ENCODE data around the gene AHRR. TPM values are rescaled to one million over a fixed set of nuclear protein-coding genes. Genes with fewer than 3 reads are reported as not detected.
"Not testable (repeated sequence)": the region's sequence is repeated elsewhere in the genome, so short reads cannot be mapped to it uniquely, and the experiment has no call there.

Gene AHRR
- total RNA-seq: under 1 TPM; 0.12 to 0.30 TPM

DNA sequence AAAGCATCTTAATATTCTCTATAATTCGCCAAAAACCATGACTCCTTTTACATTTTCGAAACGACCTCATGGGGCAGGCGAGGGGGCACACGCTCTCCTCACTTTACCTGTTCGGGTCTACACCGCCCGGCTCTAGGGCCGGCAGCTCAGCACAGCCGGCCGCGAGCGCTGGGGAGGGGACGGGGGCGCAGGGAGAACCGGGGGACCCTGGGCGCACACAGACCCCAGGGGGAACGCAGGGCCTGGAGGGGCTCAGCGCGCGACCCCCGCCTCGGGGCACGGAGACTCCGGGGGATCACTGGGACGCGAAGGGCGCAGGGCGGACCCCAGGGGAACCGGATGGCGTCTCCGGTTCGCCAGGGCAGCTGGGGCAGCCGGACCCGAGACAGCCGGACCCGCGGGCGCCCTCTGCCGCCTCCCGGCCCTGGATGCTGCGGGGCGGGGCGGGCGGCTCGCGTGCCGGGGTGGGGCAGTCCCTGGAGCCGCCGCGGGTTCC is at the start of gene AHRR:
Gene AHRR, plus strand, starts transcription at position 485 of the 496 bp plus-strand sequence. CDS start 22,189 bp downstream, outside the sequence.
- DNase-seq (ENCODE audit: low spot score): no peak
- H3K27me3 ChIP-seq: peaks cover 10 to 18% of the 10 kb centered on the region in 2 donors

DNA sequence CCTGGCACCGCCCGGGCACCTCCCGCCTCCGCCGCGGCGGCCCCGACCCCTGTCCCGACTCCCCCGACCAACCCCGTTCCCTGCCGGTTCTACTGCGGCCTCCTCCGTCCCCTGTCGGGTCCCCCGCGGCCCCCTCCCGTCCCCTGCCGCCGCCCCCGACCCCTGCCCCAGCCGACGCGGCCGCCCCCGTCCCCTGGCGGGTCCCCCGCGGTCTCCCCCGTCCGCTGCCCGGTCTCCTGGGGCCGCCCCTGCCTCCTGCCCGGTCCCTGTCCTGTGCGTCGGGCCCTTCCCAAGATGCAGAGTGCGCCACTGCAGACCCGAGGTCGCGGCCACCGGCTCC is 49.7 kb upstream of the AHRR start:
- peaks cover 0 to 29% of the 10 kb centered on the region in 2 donors for H3K4me1 ChIP-seq
- not testable (repeated sequence) for H3K27me3 ChIP-seq; H3K9me3 ChIP-seq; DNase-seq (ENCODE audit: low spot score); H3K36me3 ChIP-seq
- peak overlapping the region; percentile 66 to 99 for H3K4me3 ChIP-seq
- peak overlapping the region; percentile 85 to 92 for H3K27ac ChIP-seq

More for the DNA sequence above, at the start of gene AHRR:
- Histone ChIP-seq H3K27ac (no peak within 1 kb of the TSS), H3K4me3 (peak within 1 kb of the TSS; percentile 26 to 57), H3K4me1 (peaks cover 0 to 21% of the 10 kb centered on the region in 2 donors), H3K36me3 (peaks cover 2% of the 10 kb centered on the region), H3K9me3 (no peaks in the 10 kb centered on the region)
- TF ChIP-seq, protein P1, sequence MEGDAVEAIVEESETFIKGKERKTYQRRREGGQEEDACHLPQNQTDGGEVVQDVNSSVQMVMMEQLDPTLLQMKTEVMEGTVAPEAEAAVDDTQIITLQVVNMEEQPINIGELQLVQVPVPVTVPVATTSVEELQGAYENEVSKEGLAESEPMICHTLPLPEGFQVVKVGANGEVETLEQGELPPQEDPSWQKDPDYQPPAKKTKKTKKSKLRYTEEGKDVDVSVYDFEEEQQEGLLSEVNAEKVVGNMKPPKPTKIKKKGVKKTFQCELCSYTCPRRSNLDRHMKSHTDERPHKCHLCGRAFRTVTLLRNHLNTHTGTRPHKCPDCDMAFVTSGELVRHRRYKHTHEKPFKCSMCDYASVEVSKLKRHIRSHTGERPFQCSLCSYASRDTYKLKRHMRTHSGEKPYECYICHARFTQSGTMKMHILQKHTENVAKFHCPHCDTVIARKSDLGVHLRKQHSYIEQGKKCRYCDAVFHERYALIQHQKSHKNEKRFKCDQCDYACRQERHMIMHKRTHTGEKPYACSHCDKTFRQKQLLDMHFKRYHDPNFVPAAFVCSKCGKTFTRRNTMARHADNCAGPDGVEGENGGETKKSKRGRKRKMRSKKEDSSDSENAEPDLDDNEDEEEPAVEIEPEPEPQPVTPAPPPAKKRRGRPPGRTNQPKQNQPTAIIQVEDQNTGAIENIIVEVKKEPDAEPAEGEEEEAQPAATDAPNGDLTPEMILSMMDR (IDR thresholded peaks at IDR 0.05): peak; percentile 45 to 55

DNA sequence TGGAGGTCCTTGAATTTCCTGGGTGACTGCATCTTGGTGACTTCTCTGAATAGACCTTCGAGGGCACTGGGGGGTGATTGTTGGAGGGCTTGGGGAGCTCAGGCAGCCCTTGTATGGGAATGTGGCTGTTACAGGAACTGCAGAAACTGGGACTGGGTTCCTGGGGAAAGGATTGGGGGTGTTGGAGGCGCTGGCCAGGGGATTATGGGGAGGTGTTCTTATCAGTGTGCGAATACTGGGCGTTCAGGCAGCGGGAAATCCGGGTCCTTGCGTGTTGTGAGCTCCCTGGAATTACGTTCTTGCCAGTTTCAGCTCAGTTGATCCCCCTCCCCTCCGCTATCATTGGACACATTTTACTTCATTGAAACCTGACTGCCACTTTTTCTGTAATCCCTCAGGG is 48.4 kb upstream of the AHRR start:
- H3K27me3 ChIP-seq; H3K4me3 ChIP-seq; H3K27ac ChIP-seq; H3K9me3 ChIP-seq; DNase-seq (ENCODE audit: low spot score); H3K36me3 ChIP-seq: not testable (repeated sequence)
- peaks cover 0 to 29% of the 10 kb centered on the region in 2 donors for H3K4me1 ChIP-seq

DNA sequence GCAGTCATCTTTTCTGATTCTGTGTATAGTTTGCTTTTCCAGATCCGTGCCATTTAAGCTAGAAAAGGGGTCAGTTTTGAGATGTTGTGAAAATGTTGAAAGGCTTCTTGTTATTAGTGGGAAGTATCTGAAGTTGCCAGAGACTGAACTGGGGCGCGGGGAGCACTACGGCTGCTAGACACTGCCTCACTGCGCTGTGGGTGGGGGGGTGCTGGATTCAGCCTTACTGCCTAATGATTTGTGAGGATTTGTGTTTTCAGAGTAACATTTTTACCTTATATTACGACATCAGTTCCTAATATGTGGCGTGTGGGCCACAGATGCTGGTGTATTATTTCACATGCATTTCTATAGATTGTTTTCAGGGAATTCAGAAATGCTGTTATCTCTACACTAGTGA is 48.0 kb upstream of the AHRR start:
- not testable (repeated sequence) for H3K36me3 ChIP-seq; DNase-seq (ENCODE audit: low spot score); H3K9me3 ChIP-seq; H3K4me3 ChIP-seq; H3K27me3 ChIP-seq; H3K27ac ChIP-seq
- H3K4me1 ChIP-seq: peaks cover 0 to 29% of the 10 kb centered on the region in 2 donors

DNA sequence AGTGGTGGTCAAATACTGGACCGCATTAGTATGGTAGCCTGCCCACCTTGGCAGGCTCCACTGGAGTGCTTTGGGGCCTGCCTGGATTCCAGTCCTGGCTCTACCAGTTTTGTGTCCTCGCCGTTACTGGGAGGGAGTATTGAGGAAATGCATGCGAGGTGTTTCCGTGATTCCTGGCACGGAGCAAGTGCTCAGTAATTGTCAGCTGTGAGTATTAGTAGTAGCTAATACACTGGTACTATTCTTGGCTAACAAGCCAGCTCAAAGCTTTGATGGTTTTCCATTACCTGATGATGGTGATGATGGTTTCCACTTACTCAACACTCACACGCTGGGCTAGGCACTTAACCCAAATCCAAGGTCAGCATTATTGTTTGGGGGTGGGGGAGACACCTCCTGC is 47.2 kb upstream of the AHRR start:
- not testable (repeated sequence) for H3K27me3 ChIP-seq; H3K4me3 ChIP-seq; H3K9me3 ChIP-seq; H3K27ac ChIP-seq; DNase-seq (ENCODE audit: low spot score); H3K36me3 ChIP-seq
- peaks cover 0 to 29% of the 10 kb centered on the region in 2 donors for H3K4me1 ChIP-seq

DNA sequence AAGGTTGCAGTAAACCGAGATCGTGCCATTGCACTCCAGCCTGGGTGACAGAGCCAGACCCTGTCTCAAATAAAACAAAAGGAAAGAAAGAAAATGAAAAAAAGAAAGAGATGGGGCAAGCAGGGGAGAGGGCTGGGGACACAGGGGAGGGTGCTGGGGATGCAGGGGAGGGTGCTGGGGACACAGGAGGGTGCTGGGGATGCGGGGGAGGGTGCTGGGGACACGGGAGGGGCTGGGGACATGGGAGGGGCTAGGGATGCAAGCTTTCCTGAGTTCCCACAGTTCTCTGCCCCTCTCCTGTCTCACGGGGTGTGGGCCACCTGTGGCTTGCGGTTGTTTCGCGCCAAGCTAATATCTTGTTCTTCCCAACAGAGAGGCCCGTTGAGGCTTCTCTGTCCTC is 42.9 kb upstream of the AHRR start:
- Histone ChIP-seq H3K36me3 (no peaks in the 10 kb centered on the region), H3K27me3 (no peaks in the 10 kb centered on the region), H3K4me3 (no peak overlapping the region), H3K27ac (no peak overlapping the region), H3K9me3 (no peaks in the 10 kb centered on the region), H3K4me1 (peaks cover 0 to 10% of the 10 kb centered on the region in 2 donors)
- no peak for DNase-seq (ENCODE audit: low spot score)
- TF ChIP-seq, protein P1 (IDR thresholded peaks at IDR 0.05): no peak

DNA sequence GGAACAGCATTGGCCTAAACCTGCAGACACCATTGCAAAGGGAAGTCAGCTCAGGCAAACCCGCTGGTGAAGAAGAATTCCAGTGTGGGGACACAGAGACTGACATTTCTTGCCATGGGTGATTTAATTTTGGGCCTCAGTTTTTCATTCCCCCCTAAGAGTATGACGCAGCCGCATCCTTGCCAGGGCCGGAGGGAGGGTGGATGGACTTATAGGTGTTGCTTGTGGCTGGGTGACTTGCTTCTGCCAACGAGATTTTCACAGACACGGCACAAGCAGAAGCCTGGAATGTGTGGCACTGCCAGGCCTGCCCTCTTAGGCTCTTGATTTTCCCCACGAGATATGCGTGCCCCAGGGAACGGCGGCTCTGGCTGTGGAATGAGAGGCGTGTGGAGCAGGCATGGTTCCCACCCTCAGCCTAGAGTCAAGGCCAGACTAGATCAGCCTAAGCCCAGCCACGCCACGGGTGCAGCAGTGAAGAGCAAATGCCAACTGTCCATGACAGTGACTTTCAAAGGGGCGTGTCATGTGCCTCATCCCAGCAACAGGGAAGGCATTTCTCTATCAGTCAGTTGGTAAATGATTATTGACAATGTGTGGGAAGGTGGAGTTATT is 42.4 kb upstream of the AHRR start:
- not testable (repeated sequence) for H3K27ac ChIP-seq; H3K9me3 ChIP-seq; H3K36me3 ChIP-seq; H3K27me3 ChIP-seq; DNase-seq (ENCODE audit: low spot score); H3K4me1 ChIP-seq; H3K4me3 ChIP-seq

DNA sequence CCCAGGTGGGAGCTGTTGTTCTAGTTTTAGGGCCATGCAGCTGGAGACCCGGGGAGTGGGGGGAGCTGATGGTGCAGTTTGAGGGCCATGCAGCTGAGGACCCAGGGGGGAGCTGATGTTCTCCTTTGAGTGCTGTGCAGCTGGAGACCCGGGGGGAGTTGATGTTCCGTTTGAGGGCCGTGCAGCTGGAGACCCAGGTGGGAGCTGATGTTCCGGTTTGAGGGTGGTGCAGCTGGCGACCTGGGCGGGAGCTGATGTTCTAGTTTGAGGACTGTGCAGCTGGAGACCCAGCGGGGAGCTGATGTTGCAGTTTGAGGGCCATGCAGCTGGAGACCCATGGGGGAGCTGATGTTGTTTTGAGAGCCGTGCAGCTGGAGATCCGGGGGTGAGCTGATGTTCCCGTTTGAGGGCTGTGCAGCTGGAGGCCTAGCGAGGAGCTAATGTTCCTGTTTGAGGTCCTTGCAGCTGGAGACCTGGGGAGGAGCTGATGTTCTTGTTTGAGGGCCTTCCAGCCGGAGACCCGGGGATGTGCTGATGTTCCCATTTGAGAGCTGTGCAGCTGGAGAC is 35.4 kb upstream of the AHRR start:
- Histone ChIP-seq H3K9me3 (no peaks in the 10 kb centered on the region), H3K4me1 (no peaks in the 10 kb centered on the region), H3K27ac (no peak overlapping the region), H3K4me3 (no peak overlapping the region), H3K27me3 (no peaks in the 10 kb centered on the region), H3K36me3 (no peaks in the 10 kb centered on the region)
- TF ChIP-seq, protein P1 (IDR thresholded peaks at IDR 0.05): no peak
- DNase-seq (ENCODE audit: low spot score): no peak

DNA sequence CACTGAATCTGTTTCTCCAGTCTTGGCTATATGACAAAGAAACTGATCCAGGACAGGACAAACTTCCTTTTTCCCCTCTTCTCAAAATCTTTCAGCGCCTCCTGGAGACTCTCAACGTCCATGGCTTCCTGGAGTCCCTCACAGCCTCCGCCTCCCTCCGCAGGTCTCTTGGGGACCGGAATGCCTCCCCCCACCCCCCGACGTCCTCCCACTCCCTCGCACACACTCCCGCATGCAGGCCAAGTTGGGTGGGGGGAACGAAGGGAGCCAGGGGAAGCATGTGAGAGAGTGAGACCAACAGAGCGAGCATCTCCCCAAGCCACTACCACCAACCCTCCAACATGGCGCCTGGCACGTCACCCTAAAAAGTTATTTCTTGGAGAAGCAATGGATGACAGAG is 31.3 kb upstream of the AHRR start:
- not testable (repeated sequence) for H3K27me3 ChIP-seq; H3K4me1 ChIP-seq; DNase-seq (ENCODE audit: low spot score)

DNA sequence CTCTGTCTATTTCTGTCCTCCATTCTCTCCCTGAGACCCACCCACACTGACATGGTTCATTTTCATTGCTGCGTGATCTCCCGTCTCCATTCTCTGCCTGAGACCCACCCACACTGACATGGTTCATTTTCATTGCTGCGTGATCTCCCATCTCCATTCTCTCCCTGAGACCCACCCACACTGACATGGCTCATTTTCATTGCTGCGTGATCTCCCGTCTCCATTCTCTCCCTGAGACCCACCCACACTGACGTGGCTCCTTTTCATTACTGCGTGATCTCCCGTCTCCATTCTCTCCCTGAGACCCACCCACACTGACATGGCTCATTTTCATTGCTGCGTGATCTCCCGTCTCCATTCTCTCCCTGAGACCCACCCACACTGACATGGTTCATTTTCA is 30.2 kb upstream of the AHRR start:
- not testable (repeated sequence) for H3K27ac ChIP-seq; H3K4me1 ChIP-seq; H3K9me3 ChIP-seq; H3K4me3 ChIP-seq; H3K36me3 ChIP-seq; DNase-seq (ENCODE audit: low spot score); H3K27me3 ChIP-seq

More for the DNA sequence above, 31.3 kb upstream of the AHRR start:
- not testable (repeated sequence) for H3K9me3 ChIP-seq, H3K27ac ChIP-seq, H3K4me3 ChIP-seq, H3K36me3 ChIP-seq

DNA sequence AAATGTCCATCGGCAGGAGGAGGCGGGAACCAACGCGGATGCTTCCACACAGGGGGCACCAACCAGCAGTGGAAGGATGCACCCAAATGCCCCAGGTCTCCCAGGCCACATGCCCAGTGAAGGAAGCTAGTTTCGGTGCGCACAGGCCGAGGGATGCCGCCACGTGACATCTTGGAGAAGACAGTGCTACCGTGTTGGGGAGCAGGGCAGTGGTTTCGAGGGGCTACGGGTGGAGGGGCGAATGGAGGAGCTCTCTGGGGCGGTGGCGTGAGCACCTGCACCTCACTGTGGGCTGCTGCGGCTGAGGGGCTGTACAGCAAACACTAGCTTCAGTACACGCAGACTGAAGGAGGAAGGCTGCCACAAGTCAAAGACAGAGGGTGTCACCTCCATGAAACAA is 26.7 kb upstream of the AHRR start:
- H3K27me3 ChIP-seq; H3K27ac ChIP-seq; DNase-seq (ENCODE audit: low spot score); H3K9me3 ChIP-seq; H3K4me1 ChIP-seq; H3K36me3 ChIP-seq; H3K4me3 ChIP-seq: not testable (repeated sequence)

DNA sequence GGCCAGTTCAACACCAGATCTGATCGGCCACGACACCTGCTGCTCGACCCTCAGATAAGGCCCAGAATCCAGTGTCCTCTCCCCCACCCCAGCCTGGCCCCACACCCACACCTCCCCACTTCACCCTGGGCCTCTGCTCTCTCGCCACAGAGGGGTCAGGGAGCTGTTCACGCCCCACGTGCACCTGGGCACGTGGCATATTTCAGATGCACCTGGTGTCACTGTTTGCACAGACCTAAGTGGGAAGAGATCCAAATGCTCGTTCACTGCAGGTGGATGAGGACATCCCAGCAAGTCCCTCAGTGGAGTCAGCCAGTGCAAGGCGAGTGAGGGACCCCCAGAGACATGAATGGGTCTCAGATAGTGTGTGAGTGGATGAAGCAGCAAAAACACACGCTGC is 25.3 kb upstream of the AHRR start:
- not testable (repeated sequence) for DNase-seq (ENCODE audit: low spot score); H3K36me3 ChIP-seq; H3K4me3 ChIP-seq; H3K9me3 ChIP-seq; H3K4me1 ChIP-seq; H3K27me3 ChIP-seq; H3K27ac ChIP-seq
